OCI-LY3 (cell line): ENCODE data around the gene CCT4.
"Not testable (repeated sequence)": the region's sequence is repeated elsewhere in the genome, so short reads cannot be mapped to it uniquely, and the experiment has no call there.

Source experiments
- CTCF ChIP-seq: fragments of 200-600, 300-600 bp; sonication (generic); IDR thresholded peaks from 2 replicates; pipeline ENCODE4 v1.5.1; 2014; ENCODE audit warnings: antibody characterized with exemption, low read length, low read depth
- EZH2phosphoT487 ChIP-seq: fragments of 200-600 bp; shearing (Covaris generic); IDR thresholded peaks from 2 replicates; pipeline ENCODE4 v1.6.1; 2018; ENCODE audit warnings: antibody characterized with exemption, mixed run types, low read depth

GRCh38 chr2:61866482-61867089 is 21.9 kb downstream of the CCT4 start:
- not testable (repeated sequence) for TF ChIP-seq CTCF, EZH2phosphoT487
